ENCODE results near the gene HPS4. TPM values are rescaled to one million over a fixed set of nuclear protein-coding genes. Genes with fewer than 3 reads are reported as not detected.

Gene HPS4
- total RNA-seq, 1 donor from 2014 or later, result 35.3 TPM

- H3K4me3 ChIP-seq (ENCODE audit: low read depth, low read length), result peak overlapping the region; percentile 1
- no peak for TF ChIP-seq CTCF (conservative IDR thresholded peaks at IDR 0.05; ENCODE audit: low read depth, low read length)
- no peak for DNase-seq (ENCODE audit: low read depth)
Observed at GRCh38 chr22:26480611-26480932, 3.0 kb downstream of the HPS4 start.

- no peak for DNase-seq (ENCODE audit: low read depth)
- no peak for TF ChIP-seq CTCF (conservative IDR thresholded peaks at IDR 0.05; ENCODE audit: low read depth, low read length)
- peak overlapping the region; percentile 49 for H3K4me3 ChIP-seq (ENCODE audit: low read depth, low read length)
Observed at GRCh38 chr22:26479792-26480610, 3.6 kb downstream of the HPS4 start.

GRCh38 chr22:26479043-26479791, 4.4 kb downstream of the HPS4 start:
- H3K4me3 ChIP-seq (ENCODE audit: low read depth, low read length), result peak overlapping the region; percentile 49
- DNase-seq (ENCODE audit: low read depth), result no peak
- no peak for TF ChIP-seq CTCF (conservative IDR thresholded peaks at IDR 0.05; ENCODE audit: low read depth, low read length)

- DNase-seq (ENCODE audit: low read depth), result no peak
- no peak for TF ChIP-seq CTCF (conservative IDR thresholded peaks at IDR 0.05; ENCODE audit: low read depth, low read length)
- no peak overlapping the region for H3K4me3 ChIP-seq (ENCODE audit: low read depth, low read length)
Observed at GRCh38 chr22:26477341-26477731, 6.2 kb downstream of the HPS4 start.

GRCh38 chr22:26476705-26477340, 6.8 kb downstream of the HPS4 start:
- no peak overlapping the region for H3K4me3 ChIP-seq (ENCODE audit: low read depth, low read length)
- no peak for DNase-seq (ENCODE audit: low read depth)
- no peak for TF ChIP-seq CTCF (conservative IDR thresholded peaks at IDR 0.05; ENCODE audit: low read depth, low read length)

GRCh38 chr22:26474682-26475081, 8.9 kb downstream of the HPS4 start:
- DNase-seq (ENCODE audit: low read depth), result no peak
- no peak for TF ChIP-seq CTCF (conservative IDR thresholded peaks at IDR 0.05; ENCODE audit: low read depth, low read length)
- H3K4me3 ChIP-seq (ENCODE audit: low read depth, low read length), result no peak overlapping the region
